Hematopoietic multipotent progenitor cell treated with erythropoietin and hydrocortisone succinate and interleukin-3 and kit ligand, for 6 days (in vitro differentiated cells): ENCODE data around the gene PSMB2.
A peak's percentile ranks its signal among the peaks of the same experiment; 100 is the strongest.

Experiments
- DNase-seq: peaks from one replicate; pipeline ENCODE4 v3.0.0-alpha.2; 2015

Gene PSMB2

GRCh38 chr1:35640380-35641232, 720 bp downstream of the PSMB2 start:
- peak; percentile 15 for DNase-seq

- DNase-seq, result peak; percentile 72
Observed at GRCh38 chr1:35637401-35637809, 3.9 kb downstream of the PSMB2 start.

- no peak for DNase-seq
Observed at GRCh38 chr1:35633547-35633946, 7.8 kb downstream of the PSMB2 start.

- DNase-seq, result no peak
Observed at GRCh38 chr1:35631396-35631795, 9.9 kb downstream of the PSMB2 start.

GRCh38 chr1:35629051-35629450, 12.3 kb downstream of the PSMB2 start:
- DNase-seq, result no peak

GRCh38 chr1:35623832-35624231, 17.5 kb downstream of the PSMB2 start:
- no peak for DNase-seq

- DNase-seq, result no peak
Observed at GRCh38 chr1:35622510-35623178, 18.7 kb downstream of the PSMB2 start.

- DNase-seq, result peak; percentile 73
Observed at GRCh38 chr1:35619237-35620121, 21.8 kb downstream of the PSMB2 start.

- DNase-seq, result no peak
Observed at GRCh38 chr1:35615440-35615839, 25.9 kb downstream of the PSMB2 start.

GRCh38 chr1:35611655-35612054, 29.7 kb downstream of the PSMB2 start:
- DNase-seq, result no peak

- DNase-seq, result no peak
Observed at GRCh38 chr1:35605867-35606182, 35.5 kb downstream of the PSMB2 start.

GRCh38 chr1:35605071-35605866, 36.1 kb downstream of the PSMB2 start:
- no peak for DNase-seq

- no peak for DNase-seq
Observed at GRCh38 chr1:35603941-35604340, 37.4 kb downstream of the PSMB2 start.

- DNase-seq, result no peak
Observed at GRCh38 chr1:35603468-35603867, 37.9 kb downstream of the PSMB2 start.

- DNase-seq, result no peak
Observed at GRCh38 chr1:35600593-35600992, 40.7 kb downstream of the PSMB2 start.

GRCh38 chr1:35599411-35599810, 41.9 kb downstream of the PSMB2 start:
- no peak for DNase-seq

GRCh38 chr1:35598895-35599294, 42.4 kb downstream of the PSMB2 start:
- DNase-seq, result no peak

GRCh38 chr1:35597870-35598269, 43.5 kb downstream of the PSMB2 start:
- no peak for DNase-seq

GRCh38 chr1:35595684-35596083, 45.6 kb downstream of the PSMB2 start:
- DNase-seq, result no peak

- DNase-seq, result no peak
Observed at GRCh38 chr1:35594005-35594760, 47.1 kb downstream of the PSMB2 start.

GRCh38 chr1:35592991-35593769, 48.1 kb downstream of the PSMB2 start:
- DNase-seq, result peak; percentile 45
